Mucosa of rectum (tissue), 2 donors: ENCODE results near the gene CADM1.

ENCODE experiments used
- H3K27ac ChIP-seq, 2 donors: one replicate each; pipeline ENCODE4 v1.7.0; 2013; ENCODE audit warnings: inconsistent platforms in 2 of 2, low read depth in 2 of 2, low read length in 2 of 2
- H3K27me3 ChIP-seq, 2 donors: one replicate each; pipeline ENCODE4 v1.7.0; 2013; ENCODE audit warnings: low read length in 2 of 2; ENCODE audit not compliant: control insufficient read depth in 2 of 2, insufficient read depth in 2 of 2
- H3K36me3 ChIP-seq, 2 donors: one replicate each; pipeline ENCODE4 v1.7.0; 2013; ENCODE audit warnings: low read length in 2 of 2; ENCODE audit not compliant: control insufficient read depth in 2 of 2, insufficient read depth in 2 of 2
- H3K4me1 ChIP-seq, 2 donors: one replicate each; pipeline ENCODE4 v1.7.0; 2013; ENCODE audit warnings: low read length in 2 of 2, mild to moderate bottlenecking in 1 of 2; ENCODE audit not compliant: control insufficient read depth in 2 of 2, insufficient read depth in 2 of 2
- H3K4me3 ChIP-seq, 2 donors: one replicate each; pipeline ENCODE4 v1.7.0; 2013; ENCODE audit warnings: low read length in 2 of 2
- H3K9ac ChIP-seq, 2 donors: one replicate each; pipeline ENCODE4 v1.7.0; 2013; ENCODE audit warnings: low read length in 2 of 2, low read depth in 1 of 2, mild to moderate bottlenecking in 1 of 2
- H3K9me3 ChIP-seq, 2 donors: one replicate each; pipeline ENCODE4 v1.7.0; 2013; ENCODE audit warnings: low read length in 2 of 2; ENCODE audit not compliant: control insufficient read depth in 2 of 2
- donor health status: healthy.
- donor health status: Normal muscosa, but diverticular disease.

Gene CADM1

GRCh38 chr11:115330684-115331482, 173.3 kb downstream of the CADM1 start:
- Histone ChIP-seq H3K9me3 (no peaks in the 10 kb centered on the region), H3K9ac (no peak overlapping the region), H3K4me1 (no peaks in the 10 kb centered on the region), H3K27me3 (peaks cover 3 to 5% of the 10 kb centered on the region in 2 donors), H3K36me3 (no peaks in the 10 kb centered on the region), H3K4me3 (no peak overlapping the region), H3K27ac (no peak overlapping the region)

GRCh38 chr11:115326526-115326925, 177.7 kb downstream of the CADM1 start:
- no peaks in the 10 kb centered on the region for H3K9me3 ChIP-seq
- H3K4me1 ChIP-seq = no peaks in the 10 kb centered on the region
- H3K9ac ChIP-seq = no peak overlapping the region
- no peaks in the 10 kb centered on the region for H3K27me3 ChIP-seq
- H3K4me3 ChIP-seq = no peak overlapping the region
- H3K36me3 ChIP-seq = no peaks in the 10 kb centered on the region
- H3K27ac ChIP-seq = no peak overlapping the region

- no peaks in the 10 kb centered on the region for H3K27me3 ChIP-seq
- no peak overlapping the region for H3K27ac ChIP-seq
- H3K9me3 ChIP-seq = no peaks in the 10 kb centered on the region
- H3K36me3 ChIP-seq = no peaks in the 10 kb centered on the region
- H3K4me1 ChIP-seq = no peaks in the 10 kb centered on the region
- no peak overlapping the region for H3K4me3 ChIP-seq
- no peak overlapping the region for H3K9ac ChIP-seq
Observed at GRCh38 chr11:115325523-115325922, 178.7 kb downstream of the CADM1 start.

GRCh38 chr11:115324581-115325432, 179.4 kb downstream of the CADM1 start:
- no peaks in the 10 kb centered on the region for H3K4me1 ChIP-seq
- H3K9ac ChIP-seq = no peak overlapping the region
- H3K4me3 ChIP-seq = peak overlapping the region; percentile 20 to 41
- H3K27ac ChIP-seq = no peak overlapping the region
- H3K36me3 ChIP-seq = no peaks in the 10 kb centered on the region
- no peaks in the 10 kb centered on the region for H3K27me3 ChIP-seq
- H3K9me3 ChIP-seq = no peaks in the 10 kb centered on the region

- Histone ChIP-seq H3K36me3 (no peaks in the 10 kb centered on the region), H3K4me3 (no peak overlapping the region), H3K4me1 (no peaks in the 10 kb centered on the region), H3K27ac (no peak overlapping the region), H3K9ac (no peak overlapping the region), H3K27me3 (no peaks in the 10 kb centered on the region), H3K9me3 (no peaks in the 10 kb centered on the region)
Observed at GRCh38 chr11:115322553-115323203, 181.5 kb downstream of the CADM1 start.

- Histone ChIP-seq H3K9ac (no peak overlapping the region), H3K9me3 (no peaks in the 10 kb centered on the region), H3K27ac (no peak overlapping the region), H3K36me3 (no peaks in the 10 kb centered on the region), H3K4me1 (no peaks in the 10 kb centered on the region), H3K4me3 (no peak overlapping the region), H3K27me3 (no peaks in the 10 kb centered on the region)
Observed at GRCh38 chr11:115321605-115322289, 182.5 kb downstream of the CADM1 start.

GRCh38 chr11:115317277-115318185, 186.7 kb downstream of the CADM1 start:
- no peak overlapping the region for H3K9ac ChIP-seq
- H3K4me1 ChIP-seq = no peaks in the 10 kb centered on the region
- H3K27ac ChIP-seq = peak overlapping the region in 1 of 2 donors; percentile 23

GRCh38 chr11:115316696-115317095, 187.5 kb downstream of the CADM1 start:
- Histone ChIP-seq H3K4me1 (no peaks in the 10 kb centered on the region), H3K4me3 (no peak overlapping the region), H3K9ac (no peak overlapping the region), H3K36me3 (no peaks in the 10 kb centered on the region), H3K27me3 (no peaks in the 10 kb centered on the region), H3K9me3 (no peaks in the 10 kb centered on the region), H3K27ac (no peak overlapping the region)

More at GRCh38 chr11:115317277-115318185, 186.7 kb downstream of the CADM1 start:
- Histone ChIP-seq H3K36me3 (no peaks in the 10 kb centered on the region), H3K27me3 (no peaks in the 10 kb centered on the region), H3K9me3 (no peaks in the 10 kb centered on the region), H3K4me3 (no peak overlapping the region)

GRCh38 chr11:115314330-115314920, 189.8 kb downstream of the CADM1 start:
- no peak overlapping the region for H3K4me3 ChIP-seq
- H3K27me3 ChIP-seq = no peaks in the 10 kb centered on the region
- H3K36me3 ChIP-seq = no peaks in the 10 kb centered on the region
- no peaks in the 10 kb centered on the region for H3K4me1 ChIP-seq
- no peak overlapping the region for H3K27ac ChIP-seq
- H3K9ac ChIP-seq = no peak overlapping the region
- H3K9me3 ChIP-seq = no peaks in the 10 kb centered on the region
